Germinal center (tissue), 1 donor: ENCODE measurements around the gene CPLX1.
"Not testable (repeated sequence)": the region's sequence is repeated elsewhere in the genome, so short reads cannot be mapped to it uniquely, and the experiment has no call there.

Source experiments
- DNase-seq: peaks from one replicate; pipeline ENCODE4 v3.0.0; 2012; ENCODE audit warnings: mixed read lengths, low spot score

The CPLX1 gene

GRCh38 chr4:757111-757510 is 68.8 kb downstream of the CPLX1 start:
- no peak for DNase-seq

DNA sequence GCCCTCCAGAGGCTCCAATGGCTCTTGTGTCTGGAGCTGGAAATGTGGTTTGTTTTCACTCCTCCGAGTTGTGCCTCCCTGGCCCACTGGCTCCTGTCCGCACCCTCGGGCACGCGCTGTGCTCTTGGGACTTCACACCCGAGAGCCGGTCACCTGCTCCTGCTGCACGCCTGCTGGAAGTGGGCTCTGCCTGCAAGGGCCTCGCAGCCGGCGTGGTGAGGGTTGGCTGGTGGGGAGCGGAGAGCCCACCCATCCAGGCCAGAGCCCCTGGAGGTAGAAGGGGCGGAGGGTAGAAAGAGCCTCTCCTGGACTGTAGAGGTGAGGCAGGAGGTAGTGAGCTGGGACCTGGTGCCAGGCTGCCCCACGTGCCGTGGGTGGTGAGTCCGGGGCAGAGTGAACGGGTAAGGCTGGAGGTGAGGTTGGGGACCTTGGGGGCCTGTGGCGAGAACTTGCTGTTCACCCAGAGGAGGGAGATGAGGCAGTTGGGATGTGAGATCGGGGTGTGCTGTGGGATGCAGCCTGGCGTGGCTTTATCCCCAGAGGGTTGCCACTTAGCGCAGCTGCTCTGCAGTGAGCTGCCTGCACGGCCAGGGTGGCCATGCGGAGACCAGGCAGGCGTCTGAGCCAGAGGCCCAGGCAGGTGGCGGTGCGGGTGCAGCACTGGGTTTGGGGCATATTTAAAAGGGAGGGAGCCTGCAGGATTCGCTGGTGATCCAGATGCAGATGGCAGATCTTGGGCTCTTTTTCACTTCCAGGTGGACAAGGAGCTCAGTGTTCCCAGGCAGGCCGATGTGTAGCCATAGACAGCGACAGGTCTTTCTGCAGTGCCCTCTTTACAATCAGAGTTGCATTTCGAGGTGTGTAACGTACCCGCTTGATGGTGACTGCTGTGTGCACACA is 71.5 kb downstream of the CPLX1 start:
- DNase-seq = no peak

DNA sequence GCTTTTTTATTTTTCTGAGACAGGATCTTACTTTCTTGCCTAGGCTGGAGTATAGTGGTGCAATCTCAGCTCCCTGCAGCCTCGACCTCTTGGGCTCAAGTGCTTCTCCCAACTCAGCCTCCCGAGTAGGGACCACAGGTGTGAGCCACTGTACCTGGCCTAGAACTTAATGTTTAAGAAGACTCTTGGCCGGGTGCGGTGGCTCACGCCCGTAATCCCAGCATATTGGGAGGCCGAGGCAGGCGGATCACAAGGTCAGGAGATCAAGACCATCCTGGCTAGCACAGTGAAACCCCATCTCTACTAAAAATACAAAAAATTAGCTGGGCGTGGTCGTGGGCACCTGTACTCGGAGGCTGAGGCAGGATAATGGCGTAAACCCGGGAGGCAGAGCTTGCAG is 72.7 kb downstream of the CPLX1 start:
- not testable (repeated sequence) for DNase-seq

GRCh38 chr4:752196-752861 is 73.6 kb downstream of the CPLX1 start:
- DNase-seq = no peak

- DNase-seq = no peak
Observed at GRCh38 chr4:751676-752075, 74.3 kb downstream of the CPLX1 start.

DNA sequence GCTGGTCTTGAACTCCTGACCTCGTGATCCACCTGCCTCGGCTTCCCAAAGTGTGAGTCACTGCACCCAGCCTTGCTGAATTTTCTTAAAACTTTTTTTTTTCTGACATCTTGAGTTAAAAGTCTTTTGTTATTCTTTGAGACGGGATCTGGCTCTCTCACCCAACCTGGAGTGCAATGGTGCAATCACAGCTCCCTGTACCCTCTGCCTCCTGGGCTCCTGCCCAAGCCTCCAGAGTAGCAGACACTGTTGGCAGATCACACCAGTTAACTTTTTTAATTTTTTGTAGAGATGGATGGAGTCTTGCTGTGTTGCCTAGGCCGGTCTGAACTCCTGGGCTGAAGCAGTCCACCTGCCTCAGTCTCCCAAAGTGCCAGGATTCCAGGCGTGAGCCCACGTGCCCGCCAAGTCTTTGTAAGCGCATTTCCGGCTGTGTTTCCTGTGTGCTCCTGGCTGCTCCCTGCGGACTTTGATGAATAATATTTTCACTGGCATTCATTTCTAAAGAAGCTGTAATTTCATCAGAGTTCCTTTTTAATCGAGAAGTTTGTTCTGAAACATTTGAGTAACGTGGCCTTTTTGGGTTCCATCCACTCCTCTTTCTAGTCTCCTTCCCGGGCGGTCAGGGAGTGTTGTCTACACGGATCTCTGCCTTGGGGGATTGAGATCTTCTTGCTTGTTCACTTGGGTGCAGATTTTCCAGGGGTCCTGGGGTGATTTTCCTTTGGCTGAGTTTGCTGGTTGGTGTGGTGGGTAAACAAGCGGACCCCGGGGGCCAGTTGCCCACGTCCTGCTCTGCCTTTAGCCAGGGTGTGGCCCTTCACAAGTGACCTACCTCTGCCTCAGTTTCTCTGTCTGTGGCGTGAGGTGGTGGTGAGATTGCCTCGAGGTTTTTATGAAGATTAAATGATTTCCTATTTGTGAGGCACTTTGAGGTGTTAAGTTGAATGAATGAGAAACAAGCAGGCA is 75.9 kb downstream of the CPLX1 start:
- DNase-seq = no peak

DNA sequence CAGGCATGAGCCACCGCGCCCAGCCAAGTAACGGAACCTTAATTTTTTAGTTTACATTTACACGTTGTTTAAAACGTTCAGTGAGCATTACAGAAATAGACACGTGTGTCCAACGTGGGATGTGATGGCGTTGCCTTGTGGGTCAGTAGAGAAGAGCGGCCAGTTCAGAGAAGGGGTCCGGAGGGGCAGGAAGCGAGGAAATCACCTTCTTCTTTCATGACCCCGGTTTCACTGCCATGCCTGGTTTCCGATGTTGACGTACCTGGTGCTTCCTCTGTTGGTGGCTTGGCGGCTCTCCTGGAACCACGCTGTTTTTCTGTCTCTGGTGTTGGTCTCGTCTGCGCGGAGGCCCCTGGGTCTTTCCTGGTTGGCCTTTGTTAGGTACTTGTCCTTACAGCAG is 77.5 kb downstream of the CPLX1 start:
- no peak for DNase-seq

DNA sequence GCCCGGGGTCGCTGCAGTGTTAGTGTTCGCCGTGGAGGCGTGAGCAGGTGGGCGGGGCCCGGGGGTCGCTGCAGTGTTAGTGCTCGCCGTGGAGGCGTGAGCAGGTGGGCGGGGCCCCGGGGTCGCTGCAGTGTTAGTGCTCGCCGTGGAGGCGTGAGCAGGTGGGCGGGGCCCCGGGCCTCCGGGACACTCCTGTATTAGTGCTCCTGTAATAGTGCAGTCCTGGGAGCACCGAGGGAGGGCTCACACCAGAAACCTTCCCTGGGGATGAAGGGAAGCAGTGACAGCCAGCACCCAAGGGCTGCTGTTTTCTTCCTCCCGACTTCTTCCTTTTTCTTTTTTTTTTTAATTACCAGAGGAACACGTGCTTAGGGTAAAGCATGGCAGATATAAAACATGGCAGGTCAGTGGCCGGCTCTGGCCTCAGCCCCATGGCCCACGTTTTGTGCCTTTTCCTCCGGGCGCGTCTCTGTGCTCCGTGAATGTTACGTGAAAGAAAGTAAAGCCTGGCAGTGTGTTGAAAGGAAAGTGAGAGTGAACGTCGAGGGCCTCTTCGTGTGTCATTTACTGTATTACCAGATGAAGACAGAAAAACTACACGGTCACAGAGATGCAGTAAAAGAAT is 78.3 kb downstream of the CPLX1 start:
- no peak for DNase-seq

GRCh38 chr4:744212-744841 is 81.6 kb downstream of the CPLX1 start:
- no peak for DNase-seq

DNA sequence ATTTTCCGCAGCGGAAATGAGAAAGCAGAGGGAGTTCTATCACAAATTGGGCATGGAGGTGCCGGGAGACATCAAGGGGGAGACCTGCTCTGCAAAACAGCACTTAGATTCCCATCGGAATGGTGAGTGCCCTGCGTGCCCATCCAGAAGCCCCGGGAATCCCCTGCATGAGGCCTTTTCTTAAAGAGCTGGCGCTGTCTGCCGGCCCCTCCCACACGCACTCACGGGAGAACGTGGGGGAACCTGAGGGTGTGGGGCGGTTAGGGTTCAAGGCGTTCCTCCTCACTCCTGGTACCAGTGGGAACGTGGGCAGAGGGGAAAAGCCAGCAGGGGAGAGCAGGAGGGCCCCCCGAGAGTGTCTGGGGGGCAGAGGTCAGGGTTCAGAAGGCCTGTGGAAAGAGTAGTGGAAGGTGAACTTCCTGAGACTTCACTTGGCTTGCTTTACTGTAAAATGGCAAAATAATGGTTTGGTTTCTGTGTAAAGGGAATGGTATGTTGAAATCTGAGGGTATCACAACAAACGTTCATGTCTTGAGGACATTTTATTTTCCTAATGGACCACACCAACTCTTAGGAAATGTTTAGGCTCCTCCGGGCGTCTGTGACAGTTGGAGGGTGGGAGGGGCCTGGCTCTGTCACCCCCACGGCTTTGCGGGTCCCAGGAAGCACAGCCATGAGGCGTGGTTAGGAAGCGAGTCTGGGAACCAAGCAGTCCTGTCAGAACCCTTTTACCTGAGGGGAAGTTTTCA is 82.3 kb downstream of the CPLX1 start:
- no peak for DNase-seq

DNA sequence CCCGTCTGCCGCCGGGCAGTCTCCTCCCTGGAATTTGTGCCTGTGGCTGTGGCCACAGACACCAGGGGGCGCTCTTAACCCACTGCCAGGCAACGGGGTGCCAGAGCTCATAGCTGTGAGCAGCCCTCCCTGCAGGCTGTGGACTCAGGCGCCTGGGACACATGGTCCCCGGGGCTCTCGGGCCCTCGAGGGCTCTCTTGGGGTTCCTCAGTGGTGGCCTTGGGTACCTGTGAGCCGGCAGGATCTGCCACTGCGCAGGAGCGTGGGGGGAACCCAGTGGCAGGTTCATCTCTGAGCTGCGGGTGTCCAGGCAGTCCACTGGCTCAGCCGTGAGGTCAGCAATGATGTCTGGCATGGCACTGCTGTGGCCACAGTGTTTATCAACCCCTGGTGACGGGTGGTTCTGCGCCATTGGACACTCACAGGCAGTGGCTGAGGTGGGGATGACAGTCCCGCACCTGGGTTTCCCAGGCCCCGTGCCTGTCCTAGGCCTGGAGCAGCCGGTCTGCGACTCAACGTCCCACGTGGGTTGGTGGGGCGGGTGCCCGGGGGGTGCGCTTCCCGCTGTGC is 83.1 kb downstream of the CPLX1 start:
- DNase-seq = peak; percentile 88

DNA sequence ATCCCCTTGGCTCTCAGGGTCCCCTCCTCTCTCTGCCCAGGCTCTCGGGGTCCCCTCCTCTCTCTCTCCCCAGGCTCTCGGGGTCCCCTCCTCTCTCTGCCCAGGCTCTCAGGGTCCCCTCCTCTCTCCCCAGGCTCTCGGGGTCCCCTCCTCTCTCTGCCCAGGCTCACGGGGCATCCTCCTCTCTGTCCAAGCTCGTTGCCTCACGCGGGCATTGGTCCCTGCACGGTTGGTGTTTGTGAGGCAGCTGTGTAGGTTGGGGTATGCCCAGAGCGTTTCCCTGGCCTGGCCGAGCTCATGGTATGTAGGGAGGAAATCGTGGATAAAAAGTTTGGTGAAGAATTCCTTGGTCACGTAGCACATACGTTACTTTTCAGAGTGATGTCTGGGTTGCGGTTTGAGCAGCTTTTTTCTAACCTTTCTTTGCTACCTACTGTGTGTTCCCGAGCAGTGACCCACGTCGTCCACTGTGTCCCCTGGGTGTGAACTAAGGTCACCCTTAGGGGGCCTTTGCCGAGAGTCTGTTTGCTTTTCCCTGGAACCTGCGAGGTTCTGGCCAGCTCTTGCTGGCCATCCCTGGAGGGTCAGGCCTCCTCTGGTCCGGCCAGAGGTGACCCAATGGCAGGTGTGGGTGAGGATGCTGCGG is 83.7 kb downstream of the CPLX1 start:
- no peak for DNase-seq

DNA sequence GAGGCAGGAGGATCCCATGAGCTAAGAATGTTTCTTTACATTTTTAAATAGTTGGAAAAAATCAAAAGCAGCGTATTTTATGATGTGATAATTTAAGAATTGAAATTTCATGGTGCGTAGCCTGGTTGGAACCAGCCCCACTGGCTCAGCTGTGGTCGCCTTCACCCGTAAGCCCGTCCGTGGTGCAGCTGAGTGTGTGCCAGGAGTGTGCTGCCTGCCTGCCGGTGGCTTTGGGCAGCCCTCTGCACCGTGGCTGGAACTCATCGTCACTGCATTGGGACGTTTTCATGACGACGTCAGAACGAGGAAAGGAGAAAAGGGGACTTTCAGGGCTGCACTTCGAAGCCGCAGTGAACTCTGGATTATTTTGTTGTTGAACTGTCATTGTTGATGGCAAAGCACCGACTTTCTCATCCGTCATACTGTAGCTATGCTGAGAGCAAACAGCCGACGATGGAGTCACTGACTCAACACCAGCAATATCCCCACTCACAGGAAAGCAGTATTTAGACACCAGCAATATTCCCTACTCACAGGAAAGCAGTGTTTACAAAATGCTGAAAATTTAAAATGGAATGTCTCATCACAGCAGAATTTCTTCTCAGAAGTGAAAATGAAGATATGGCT is 85.2 kb downstream of the CPLX1 start:
- no peak for DNase-seq

- no peak for DNase-seq
Observed at GRCh38 chr4:740011-740410, 85.9 kb downstream of the CPLX1 start.

DNA sequence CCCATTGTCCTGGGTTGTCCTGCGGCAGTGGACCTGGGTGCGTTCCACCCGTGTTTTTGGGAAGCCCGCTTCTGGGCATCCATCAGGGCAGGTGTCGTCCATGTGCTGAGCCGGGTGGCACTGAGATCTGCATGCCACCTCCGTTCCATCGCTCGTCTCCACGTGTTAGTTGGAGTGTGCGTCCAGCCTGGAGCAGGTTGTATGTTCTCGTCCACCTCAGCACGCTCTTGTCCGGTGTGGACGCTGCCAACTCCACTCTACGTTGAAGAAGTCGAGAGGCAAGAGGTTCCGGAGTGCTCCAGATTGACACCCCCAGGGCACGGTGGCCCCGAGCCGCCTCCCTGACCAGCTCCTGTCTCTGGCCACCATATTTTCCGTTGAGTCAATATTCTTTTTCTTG is 86.4 kb downstream of the CPLX1 start:
- DNase-seq = no peak

DNA sequence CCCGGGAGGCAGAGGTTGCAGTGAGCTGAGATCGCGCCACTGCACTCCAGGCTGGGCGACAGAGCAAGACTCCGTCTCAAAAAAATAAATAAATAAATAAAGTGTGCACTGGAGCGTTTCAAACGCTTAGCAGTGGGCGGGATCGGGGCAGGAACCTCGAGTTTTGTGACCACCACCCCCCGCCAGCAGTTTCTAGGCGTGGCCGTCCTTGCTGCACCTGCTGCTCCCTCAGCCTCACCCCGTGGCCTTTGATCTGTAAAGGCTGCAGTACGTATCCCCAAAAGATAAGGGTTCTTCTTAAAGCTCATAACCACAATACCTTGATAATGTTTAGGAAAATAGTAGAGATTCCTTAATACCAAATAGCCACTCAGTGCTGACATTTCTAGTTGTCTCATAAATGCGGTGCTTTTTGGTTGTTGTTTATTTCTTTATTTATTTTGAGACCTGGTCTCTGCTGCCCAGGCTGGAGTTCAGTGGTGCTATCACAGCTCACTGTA is 87.1 kb downstream of the CPLX1 start:
- no peak for DNase-seq

DNA sequence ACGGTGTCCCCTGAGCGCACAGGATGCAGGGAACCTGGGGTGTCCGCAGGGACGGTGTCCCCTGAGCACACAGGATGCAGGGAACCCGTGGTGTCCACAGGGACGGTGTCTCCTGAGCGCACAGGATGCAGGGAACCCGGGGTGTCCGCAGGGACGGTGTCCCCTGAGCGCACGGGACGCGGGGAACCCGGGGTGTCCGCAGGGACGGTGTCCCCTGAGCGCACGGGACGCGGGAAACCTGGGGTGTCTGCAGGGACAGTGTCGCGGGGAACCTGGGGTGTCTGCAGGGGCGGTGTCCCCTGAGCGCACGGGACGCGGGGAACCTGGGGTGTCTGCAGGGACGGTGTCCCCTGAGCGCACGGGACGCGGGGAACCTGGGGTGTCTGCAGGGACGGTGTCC is 89.4 kb downstream of the CPLX1 start:
- not testable (repeated sequence) for DNase-seq

DNA sequence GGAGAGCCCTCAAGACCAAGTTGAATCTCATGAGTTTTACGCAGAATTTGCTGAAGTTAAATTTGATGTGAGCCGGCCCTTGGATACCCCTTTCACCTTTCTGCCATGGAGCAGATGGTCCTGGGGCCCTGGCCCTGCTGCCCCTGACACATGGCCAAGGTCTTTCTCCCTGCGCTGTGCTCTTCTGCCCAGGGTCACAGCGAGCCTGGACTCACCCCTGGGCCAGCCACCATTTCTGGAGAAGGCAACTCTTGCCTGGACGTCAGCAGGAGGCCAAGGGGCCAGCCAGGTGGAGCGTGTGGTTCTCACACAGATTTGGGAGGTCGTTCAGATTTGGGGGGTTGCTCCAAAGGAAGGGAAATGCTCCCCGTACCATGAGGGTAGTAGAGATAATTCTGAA is 90.3 kb downstream of the CPLX1 start:
- DNase-seq = no peak
